Uterus (tissue), 4 donors: ENCODE data around the gene GLRA1. TPM values are rescaled to one million over a fixed set of nuclear protein-coding genes. Genes with fewer than 3 reads are reported as not detected.

ENCODE experiments used
- DNase-seq, 2 donors: peaks; one replicate each; pipeline ENCODE4 v3.0.0-alpha.2; 2019 to 2020
- H3K27ac ChIP-seq, 2 donors: fragments of 200-600 bp; sonication (generic); 1 replicate in 1 of 2; 2 replicates in 1 of 2; pipeline ENCODE4 v1.5.1; 2016 to 2018
- H3K27me3 ChIP-seq, 2 donors: fragments of 200-600 bp; sonication (generic); one replicate each; pipeline ENCODE4 v1.5.1; 2018 to 2019; ENCODE audit warnings: control low read depth in 1 of 2
- H3K36me3 ChIP-seq, 2 donors: fragments of 200-600 bp; sonication (generic); one replicate each; pipeline ENCODE4 v1.5.1; 2019; ENCODE audit warnings: control low read depth in 1 of 2
- H3K4me1 ChIP-seq, 2 donors: fragments of 200-600 bp; sonication (generic); one replicate each; pipeline ENCODE4 v1.5.1; 2018 to 2019; ENCODE audit warnings: control low read depth in 1 of 2
- H3K4me3 ChIP-seq, 2 donors: fragments of 200-600 bp; sonication (generic); 1 replicate in 1 of 2; 2 replicates in 1 of 2; pipeline ENCODE4 v1.5.1; 2018 to 2019; ENCODE audit warnings: mild to moderate bottlenecking in 1 of 2
- H3K9me3 ChIP-seq, 2 donors: fragments of 200-600 bp; sonication (generic); one replicate each; pipeline ENCODE4 v1.5.1; 2019; ENCODE audit warnings: control low read depth in 1 of 2
- POLR2A ChIP-seq, 2 donors: fragments of 450-650 bp; IDR thresholded peaks; one replicate each; pipeline ENCODE4 v1.6.1; 2016; ENCODE audit warnings: antibody characterized with exemption in 2 of 2, mild to moderate bottlenecking in 1 of 2, moderate library complexity in 1 of 2
- intact Hi-C: fragments of 100-400 bp; cut with DNase I; formaldehyde crosslinking; loops from one replicate; pipeline ENCODE4 v1.15.1; 2023; ENCODE audit warnings: low total_unique reads
- total RNA-seq, 4 donors: library from RNA; depleted of rRNA in 3 of 4; stranded (reverse); fragments of >200 nt in 3 of 4; gene quantifications; one replicate each; pipeline versions ENCODE4 v1.1.0 to v1.2.4, GENCODE V29; 2014 to 2023
- TF ChIP-seq, protein P1 (sequence below), 4 experiments: fragments of 200-600 bp in 2 of 4; fragments of 450-650 bp in 2 of 4; sonication (generic) in 2 of 4; IDR thresholded peaks; one replicate each; pipeline ENCODE4 v1.5.1; 2016 to 2019; ENCODE audit warnings: antibody characterized with exemption in 4 of 4, mild to moderate bottlenecking in 2 of 4, moderate library complexity in 1 of 4
- donor health status: DM: yes; HTN: yes; CAD: no.

GLRA1 gene
- total RNA-seq, 4 donors from 2014 or later: not detected

DNA sequence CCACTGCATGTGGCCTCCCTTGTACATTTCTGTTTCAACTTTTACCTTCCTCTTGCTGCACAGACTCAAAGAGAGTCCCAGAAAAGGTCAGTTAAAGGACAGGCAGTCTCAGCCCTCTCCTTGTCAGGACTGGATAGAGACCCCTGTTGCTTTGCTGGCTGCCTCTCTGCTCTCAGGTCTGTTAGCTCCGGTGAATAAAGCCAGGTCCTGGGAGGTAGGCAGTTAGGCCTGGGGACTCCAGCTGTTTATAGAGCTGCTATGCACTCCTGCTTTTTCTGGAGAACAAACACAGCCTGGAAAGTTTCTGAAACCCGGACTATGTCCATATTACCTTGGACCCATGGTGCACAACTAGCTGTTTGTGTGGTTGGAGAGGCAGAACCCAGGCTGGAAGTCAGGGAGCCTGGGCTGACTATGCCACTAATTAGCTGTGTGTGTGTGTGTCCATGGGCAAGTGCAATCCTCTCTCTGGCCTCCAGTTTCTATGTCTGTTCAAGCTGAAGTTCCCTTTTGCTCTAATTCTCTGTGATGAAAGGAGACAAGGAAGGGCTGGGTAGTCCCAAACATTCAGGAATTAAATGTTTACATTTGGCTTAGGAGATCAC lies 42.9 kb downstream of the GLRA1 start:
- no peak for DNase-seq
- H3K27me3 ChIP-seq: no peaks in the 10 kb centered on the region
- TF ChIP-seq POLR2A (IDR thresholded peaks at IDR 0.05): no peak
- TF ChIP-seq, protein P1, sequence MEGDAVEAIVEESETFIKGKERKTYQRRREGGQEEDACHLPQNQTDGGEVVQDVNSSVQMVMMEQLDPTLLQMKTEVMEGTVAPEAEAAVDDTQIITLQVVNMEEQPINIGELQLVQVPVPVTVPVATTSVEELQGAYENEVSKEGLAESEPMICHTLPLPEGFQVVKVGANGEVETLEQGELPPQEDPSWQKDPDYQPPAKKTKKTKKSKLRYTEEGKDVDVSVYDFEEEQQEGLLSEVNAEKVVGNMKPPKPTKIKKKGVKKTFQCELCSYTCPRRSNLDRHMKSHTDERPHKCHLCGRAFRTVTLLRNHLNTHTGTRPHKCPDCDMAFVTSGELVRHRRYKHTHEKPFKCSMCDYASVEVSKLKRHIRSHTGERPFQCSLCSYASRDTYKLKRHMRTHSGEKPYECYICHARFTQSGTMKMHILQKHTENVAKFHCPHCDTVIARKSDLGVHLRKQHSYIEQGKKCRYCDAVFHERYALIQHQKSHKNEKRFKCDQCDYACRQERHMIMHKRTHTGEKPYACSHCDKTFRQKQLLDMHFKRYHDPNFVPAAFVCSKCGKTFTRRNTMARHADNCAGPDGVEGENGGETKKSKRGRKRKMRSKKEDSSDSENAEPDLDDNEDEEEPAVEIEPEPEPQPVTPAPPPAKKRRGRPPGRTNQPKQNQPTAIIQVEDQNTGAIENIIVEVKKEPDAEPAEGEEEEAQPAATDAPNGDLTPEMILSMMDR (IDR thresholded peaks at IDR 0.05): no peak
- H3K27ac ChIP-seq: no peak overlapping the region
- no peaks in the 10 kb centered on the region for H3K4me1 ChIP-seq
- intact Hi-C loops: no loop called here
- no peaks in the 10 kb centered on the region for H3K9me3 ChIP-seq
- no peaks in the 10 kb centered on the region for H3K36me3 ChIP-seq
- no peak overlapping the region for H3K4me3 ChIP-seq

- H3K9me3 ChIP-seq: no peaks in the 10 kb centered on the region
Measured at GRCh38 chr5:151880324-151880723, 44.3 kb downstream of the GLRA1 start.

DNA sequence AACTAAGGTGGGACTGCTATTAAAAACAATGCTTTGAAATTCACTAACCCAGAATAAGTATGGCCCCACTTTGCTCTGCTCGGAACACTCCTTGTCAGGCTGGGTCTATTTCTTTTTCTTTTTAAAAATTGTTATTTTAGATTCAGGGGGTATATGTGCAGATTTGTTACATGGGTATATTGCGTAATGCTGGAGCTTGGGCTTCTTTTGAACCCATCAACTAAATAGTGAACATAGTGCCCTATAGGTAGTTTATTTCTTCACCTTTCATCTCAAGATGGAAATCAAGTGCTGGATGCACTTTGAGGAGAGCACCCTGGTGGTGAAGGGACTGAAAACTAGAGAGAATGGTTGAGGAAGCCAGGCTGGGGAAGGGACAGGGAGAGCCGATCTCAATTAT lies 51.0 kb downstream of the GLRA1 start:
- no peak overlapping the region for H3K4me3 ChIP-seq
- H3K27ac ChIP-seq: no peak overlapping the region
- H3K4me1 ChIP-seq: no peaks in the 10 kb centered on the region
- TF ChIP-seq POLR2A (IDR thresholded peaks at IDR 0.05): no peak
- TF ChIP-seq, protein P1 (IDR thresholded peaks at IDR 0.05): no peak
- no peaks in the 10 kb centered on the region for H3K36me3 ChIP-seq
- intact Hi-C loops: no loop called here
- H3K27me3 ChIP-seq: no peaks in the 10 kb centered on the region
- DNase-seq: no peak
- no peaks in the 10 kb centered on the region for H3K9me3 ChIP-seq

More at GRCh38 chr5:151880324-151880723, 44.3 kb downstream of the GLRA1 start:
- no peak overlapping the region for H3K4me3 ChIP-seq
- TF ChIP-seq, protein P1 (IDR thresholded peaks at IDR 0.05): no peak
- TF ChIP-seq POLR2A (IDR thresholded peaks at IDR 0.05): no peak
- intact Hi-C loops: no loop called here
- no peaks in the 10 kb centered on the region for H3K36me3 ChIP-seq
- no peak overlapping the region for H3K27ac ChIP-seq
- H3K4me1 ChIP-seq: no peaks in the 10 kb centered on the region
- no peaks in the 10 kb centered on the region for H3K27me3 ChIP-seq
- DNase-seq: no peak

- Histone ChIP-seq H3K36me3 (no peaks in the 10 kb centered on the region), H3K27ac (no peak overlapping the region), H3K9me3 (no peaks in the 10 kb centered on the region), H3K4me1 (no peaks in the 10 kb centered on the region), H3K27me3 (no peaks in the 10 kb centered on the region), H3K4me3 (no peak overlapping the region)
- intact Hi-C loops: no loop called here
- TF ChIP-seq POLR2A (IDR thresholded peaks at IDR 0.05): no peak
- TF ChIP-seq, protein P1 (IDR thresholded peaks at IDR 0.05): no peak
- no peak for DNase-seq
Measured at GRCh38 chr5:151872701-151873100, 52.0 kb downstream of the GLRA1 start.

DNA sequence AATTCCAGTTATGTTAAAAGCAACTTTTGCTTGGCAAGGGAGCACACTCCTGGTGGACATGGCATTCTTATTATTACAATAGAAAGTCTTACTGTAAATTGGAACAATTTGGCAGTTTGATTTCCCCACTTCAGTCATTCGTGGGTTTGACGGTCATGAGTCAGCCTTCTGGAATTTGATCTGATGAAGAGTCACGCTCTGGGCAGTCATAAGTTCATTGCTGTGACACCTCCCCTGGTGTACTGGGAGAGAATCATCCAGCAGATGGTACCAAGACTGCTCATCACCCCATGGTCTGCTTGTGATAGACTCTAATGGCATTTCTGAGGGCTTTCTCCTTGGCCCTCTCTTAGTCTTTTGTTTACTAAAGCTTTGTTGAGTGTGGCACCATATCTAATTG lies 53.8 kb downstream of the GLRA1 start:
- intact Hi-C loops: no loop called here
- Histone ChIP-seq H3K4me3 (no peak overlapping the region), H3K36me3 (no peaks in the 10 kb centered on the region), H3K27me3 (no peaks in the 10 kb centered on the region), H3K9me3 (no peaks in the 10 kb centered on the region), H3K27ac (no peak overlapping the region), H3K4me1 (no peaks in the 10 kb centered on the region)
- DNase-seq: no peak
- TF ChIP-seq POLR2A (IDR thresholded peaks at IDR 0.05): no peak
- TF ChIP-seq, protein P1 (IDR thresholded peaks at IDR 0.05): no peak
